GM19372 (cell line): ENCODE measurements around the gene CSH1.
"Not testable (repeated sequence)": the region's sequence is repeated elsewhere in the genome, so short reads cannot be mapped to it uniquely, and the experiment has no call there.

Source experiments
- ATAC-seq: cut with Tn5 transposase; IDR thresholded peaks from one replicate; pipeline ENCODE4 v1.9.1; 2021; ENCODE audit warnings: mild to moderate bottlenecking, low read depth, moderate library complexity; ENCODE audit not compliant: unreplicated experiment

The CSH1 gene

DNA sequence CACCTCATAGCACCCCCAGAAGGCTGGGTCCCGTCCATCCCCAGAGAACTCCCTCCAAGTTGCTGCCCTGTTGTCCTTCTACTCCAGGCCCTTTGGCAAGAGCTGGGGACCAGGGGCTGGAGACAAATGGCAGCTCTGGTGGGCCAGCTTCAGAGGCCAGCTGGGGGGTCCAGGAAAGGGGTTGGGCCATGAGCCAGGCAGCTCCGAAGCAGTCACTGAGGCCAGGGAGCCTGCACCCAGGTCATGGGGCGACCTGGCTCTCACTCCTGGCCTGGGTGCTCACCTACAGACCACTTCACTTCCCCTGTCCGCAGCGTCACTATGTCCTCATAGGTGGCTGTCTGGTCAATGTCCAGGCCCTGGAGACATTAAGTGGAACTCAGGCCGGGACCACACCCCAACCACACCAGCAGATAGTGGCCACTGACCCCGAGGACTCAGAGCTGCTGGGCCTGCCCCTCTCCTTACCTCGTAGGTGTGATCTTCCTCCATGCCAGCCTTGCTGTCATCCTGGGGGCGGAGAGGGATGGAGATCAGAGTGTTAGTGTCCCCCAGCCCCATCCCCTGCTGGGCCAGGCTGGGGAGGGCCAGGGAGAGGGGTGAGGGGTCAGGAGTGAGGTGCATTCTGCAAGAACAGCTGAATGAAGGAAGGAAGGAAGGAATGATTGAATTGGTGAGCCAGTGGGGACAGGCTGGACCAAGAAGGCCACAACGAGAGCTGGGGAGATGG lies 32.8 kb upstream of the CSH1 start:
- ATAC-seq = no peak

DNA sequence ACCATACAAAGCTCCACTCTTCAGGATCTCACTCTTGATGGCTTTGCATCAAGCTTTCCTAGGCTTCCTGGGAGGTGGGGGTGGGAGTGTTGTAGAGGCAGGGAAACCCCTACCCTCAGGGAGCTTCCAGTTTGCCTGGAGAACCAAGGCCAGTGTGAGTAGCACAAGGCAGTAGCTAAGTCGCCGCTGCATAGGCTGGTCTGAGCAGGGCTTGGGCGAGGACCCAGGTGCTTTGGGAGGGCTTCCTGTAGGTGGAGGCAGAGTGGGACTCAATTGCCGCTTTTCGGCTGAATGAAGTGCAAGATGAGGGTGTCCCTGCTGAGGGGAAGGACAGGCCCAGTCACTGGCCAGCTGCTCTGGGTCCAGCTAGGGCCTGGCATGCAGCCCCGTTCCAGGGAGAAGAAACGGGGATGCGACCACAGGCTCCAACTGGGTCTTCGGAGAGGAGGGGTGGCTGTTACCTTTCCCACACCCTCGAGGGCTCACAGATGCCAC lies 31.8 kb upstream of the CSH1 start:
- ATAC-seq = no peak

DNA sequence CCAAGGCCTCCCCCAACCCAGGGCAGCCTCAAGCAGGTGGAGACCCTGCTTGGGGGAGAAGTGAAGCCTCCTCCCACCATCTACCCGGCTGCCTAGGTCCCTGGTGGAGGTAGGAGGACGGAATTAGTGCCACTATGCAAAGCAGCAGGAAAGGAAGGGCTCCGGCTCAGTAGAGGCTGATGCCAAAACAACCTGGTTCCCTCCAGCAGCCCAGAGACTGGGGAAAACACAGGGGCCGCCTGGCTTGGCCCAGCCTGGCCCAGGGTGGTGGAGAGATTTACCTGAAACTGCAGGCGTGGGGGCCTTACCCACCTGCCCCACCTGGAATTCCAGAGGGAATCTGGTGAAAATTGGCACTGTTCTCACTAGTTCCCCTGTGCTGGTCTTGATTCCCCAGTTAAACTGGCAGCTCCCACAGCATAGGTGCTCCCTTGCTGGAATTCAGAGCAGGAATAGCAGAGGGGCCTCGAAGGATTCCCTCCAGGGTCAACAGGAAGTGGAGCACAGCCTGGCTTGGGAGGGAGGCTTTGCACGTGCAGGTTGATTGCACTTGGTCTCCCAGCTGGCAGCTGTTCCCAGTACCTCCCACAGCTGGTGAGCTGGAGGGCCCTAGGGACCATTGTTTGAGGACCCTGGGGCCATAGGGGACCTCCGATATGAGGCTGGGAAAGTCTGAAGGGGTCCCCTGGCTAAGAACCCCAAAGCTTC lies 31.2 kb upstream of the CSH1 start:
- no peak for ATAC-seq

DNA sequence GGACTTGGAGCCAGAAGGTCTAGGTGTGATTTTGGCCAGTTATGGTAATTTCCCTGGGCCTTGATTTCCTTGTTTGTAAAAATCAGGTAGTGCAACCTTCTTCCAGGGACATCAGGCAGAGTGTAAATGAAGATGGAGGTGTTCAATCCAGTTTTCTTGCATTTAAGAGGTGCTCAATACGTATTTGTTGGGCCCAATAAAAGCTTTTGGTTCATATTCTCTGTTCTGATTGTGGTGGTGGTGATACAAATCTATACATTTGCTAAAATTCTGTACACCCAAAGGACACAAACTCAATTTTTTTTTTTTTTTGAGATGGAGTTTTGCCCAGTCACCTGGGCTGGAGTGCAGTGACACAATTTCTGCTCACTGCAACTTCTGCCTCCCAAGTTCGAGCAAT lies 29.8 kb upstream of the CSH1 start:
- ATAC-seq = no peak

DNA sequence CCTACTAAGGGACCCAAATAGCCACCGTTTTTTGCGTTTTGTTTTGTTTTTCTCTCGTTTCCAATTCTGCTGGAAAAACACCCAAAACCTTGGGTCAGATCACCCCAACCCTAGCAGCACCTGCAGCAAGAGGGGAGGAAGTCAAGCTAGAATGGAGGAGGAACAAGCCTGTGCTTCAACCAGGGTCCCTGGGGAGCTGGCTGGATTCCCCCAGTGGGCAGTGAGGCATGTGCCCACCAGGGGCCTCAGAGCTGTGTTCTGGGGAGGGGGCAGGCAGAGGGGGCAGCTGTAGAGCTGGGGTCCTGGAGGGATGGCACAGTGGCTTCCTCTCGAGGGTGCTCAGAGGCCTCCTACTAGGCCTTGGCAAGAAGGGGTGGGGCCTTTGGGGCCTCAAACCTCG lies 29.2 kb upstream of the CSH1 start:
- ATAC-seq = no peak

DNA sequence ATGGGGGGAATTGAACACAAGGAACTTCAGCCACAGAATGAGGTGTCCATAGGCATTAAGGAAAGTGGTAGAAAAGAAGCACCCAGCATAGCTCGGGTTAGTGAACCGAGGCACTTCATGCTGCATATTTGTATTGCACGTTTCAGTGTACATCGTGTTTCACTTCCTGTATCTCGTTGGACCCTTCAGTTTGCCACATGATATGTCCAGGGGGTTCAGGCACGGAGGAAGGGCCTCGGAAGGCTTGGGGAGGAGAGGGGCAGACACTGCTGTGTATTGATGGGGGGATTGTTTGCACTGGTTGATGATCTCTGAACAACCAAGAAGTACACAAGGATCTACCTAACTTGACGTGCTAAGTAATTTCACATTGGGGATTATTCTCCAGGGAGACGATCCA lies 26.0 kb upstream of the CSH1 start:
- ATAC-seq = not testable (repeated sequence)

DNA sequence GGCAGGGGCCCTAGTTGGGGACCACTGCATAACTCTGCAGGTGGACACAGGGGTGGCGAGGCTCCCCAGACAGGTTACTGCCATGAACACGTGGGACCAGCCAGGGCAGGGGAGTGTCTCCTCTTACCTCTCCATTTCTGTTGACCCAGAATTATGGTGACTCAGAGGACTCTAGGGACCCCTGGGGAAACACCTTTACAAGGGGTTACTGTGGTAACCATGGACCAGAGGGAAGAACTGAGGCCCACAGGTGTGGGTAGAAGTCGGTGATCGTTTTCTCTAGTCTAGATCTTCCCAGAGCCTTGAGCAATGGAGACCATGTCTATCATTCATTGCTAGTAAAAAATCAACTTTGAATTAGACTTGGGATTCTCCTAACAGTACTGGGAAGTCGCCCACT lies 24.4 kb upstream of the CSH1 start:
- ATAC-seq = not testable (repeated sequence)

DNA sequence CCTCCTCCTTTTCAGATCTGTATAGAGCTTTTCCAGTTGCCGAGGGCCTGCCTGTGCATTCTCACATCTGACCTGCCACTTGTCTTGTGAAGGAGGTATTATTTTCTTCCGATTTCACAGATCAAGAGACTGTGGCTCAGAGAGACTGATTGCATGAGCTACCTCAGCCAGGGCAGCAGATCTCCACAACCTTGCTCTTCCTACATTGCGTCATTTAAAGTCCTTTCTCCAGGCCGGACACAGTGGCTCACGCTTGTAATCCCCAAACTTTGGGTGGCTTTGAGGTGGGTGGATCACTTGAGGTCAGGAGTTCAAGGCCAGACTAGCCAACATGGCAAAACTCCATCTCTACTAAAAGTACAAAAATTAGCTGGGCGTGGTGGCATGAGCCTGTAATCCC lies 23.7 kb upstream of the CSH1 start:
- ATAC-seq = not testable (repeated sequence)

DNA sequence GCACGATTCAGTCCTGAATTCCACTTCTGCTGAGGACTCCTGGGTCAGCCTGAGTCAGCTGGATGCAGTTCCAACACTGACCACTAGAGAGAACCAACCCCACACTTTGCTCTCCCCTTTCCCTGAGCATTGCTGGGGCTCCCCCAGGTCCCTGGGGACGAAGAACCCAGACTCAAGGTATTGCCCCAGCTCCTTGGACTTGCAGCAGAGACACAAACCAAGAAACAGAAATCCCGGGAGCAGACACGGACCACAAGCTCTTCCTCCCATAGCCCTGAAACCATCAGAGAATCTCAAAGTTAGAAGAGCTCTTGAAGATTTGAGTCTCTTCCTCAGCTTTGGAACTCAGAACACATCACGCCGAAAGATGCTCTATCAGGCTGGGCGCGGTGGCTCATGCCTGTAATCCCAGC lies 22.9 kb upstream of the CSH1 start:
- ATAC-seq = peak; percentile 76

DNA sequence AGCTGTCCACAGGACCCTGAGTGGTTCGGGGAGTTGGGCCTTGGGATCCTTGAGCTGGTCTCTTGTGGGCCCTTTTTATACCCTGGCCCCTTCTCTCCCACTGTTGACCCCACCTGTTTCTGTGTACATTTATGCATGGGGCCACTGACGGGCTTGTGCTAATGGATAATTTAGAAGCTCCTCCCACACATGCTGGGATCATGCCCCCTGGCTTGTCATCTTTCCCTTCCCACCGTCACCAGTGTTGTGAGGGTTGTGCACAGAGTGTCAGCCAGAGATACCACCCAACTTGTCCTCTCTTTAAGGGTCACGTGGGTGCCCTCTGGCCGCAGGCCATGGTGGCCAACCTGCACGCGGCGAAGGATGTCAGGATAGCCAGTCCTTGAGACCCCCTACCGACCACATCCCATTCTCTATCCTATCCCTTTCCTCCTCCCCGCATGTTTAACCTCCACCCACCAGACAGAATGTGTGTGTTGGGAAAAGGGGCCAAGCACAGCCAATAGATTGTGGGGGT lies 22.5 kb upstream of the CSH1 start, which contains the start of gene GH1:
GH1 (minus strand) TSS at position 51 of the 517 bp plus-strand sequence. CDS start 63 bp downstream, outside the sequence.
- ATAC-seq = not testable (repeated sequence)

DNA sequence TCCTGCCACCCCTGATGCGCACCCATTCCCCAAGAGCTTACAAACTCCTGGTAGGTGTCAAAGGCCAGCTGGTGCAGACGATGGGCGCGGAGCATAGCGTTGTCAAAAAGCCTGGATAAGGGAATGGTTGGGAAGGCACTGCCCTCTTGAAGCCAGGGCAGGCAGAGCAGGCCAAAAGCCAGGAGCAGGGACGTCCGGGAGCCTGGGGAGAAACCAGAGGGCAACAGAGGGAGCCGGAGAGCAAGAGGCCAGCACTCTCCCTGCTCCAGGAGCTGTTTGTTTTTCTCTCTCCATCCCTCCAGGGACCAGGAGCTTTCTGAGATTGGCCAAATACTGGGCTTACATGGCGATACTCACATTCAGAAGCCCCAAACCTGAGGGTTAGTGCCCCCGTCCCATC lies 21.9 kb upstream of the CSH1 start:
- ATAC-seq = no peak

DNA sequence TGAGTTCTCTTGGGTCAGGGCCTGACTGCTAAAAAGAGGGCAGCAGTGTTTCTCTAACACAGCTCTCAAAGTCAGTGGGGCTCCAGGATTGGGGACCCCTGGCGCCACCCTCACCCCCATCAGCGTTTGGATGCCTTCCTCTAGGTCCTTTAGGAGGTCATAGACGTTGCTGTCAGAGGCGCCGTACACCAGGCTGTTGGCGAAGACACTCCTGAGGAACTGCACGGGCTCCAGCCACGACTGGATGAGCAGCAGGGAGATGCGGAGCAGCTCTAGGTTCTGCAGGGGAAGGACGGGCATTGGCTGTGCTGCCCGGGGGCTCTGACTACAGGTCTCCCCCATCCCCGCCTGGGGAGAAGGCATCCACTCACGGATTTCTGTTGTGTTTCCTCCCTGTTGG lies 21.3 kb upstream of the CSH1 start:
- ATAC-seq = no peak

DNA sequence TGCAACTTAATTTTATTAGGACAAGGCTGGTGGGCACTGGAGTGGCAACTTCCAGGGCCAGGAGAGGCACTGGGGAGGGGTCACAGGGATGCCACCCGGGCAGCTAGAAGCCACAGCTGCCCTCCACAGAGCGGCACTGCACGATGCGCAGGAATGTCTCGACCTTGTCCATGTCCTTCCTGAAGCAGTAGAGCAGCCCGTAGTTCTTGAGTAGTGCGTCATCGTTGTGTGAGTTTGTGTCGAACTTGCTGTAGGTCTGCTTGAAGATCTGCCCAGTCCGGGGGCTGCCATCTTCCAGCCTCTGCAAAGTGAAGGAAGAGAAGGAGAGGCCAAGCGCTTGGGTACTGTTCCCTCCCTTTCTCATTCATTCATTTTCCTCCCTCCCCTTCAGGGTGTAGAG lies 20.8 kb upstream of the CSH1 start:
- ATAC-seq = not testable (repeated sequence)

DNA sequence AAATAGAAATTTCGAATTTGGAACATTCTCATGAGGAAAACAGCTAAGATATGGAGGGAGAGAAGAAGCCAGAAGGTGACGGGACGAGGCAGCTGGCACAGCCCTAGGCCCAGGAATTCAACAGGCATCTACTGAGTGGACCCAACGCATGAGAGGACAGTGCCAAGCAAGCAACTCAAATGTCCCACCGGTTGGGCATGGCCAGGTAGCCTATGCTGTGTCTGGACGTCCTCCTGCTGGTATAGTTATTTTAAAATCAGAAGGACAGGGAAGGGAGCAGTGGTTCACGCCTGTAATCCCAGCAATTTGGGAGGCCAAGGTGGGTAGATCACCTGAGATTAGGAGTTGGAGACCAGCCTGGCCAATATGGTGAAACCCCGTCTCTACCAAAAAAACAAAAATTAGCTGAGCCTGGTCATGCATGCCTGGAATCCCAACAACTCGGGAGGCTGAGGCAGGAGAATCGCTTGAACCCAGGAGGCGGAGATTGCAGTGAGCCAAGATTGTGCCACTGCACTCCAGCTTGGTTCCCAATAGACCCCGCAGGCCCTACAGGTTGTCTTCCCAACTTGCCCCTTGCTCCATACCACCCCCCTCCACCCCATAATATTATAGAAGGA lies 20.3 kb upstream of the CSH1 start:
- ATAC-seq = no peak

DNA sequence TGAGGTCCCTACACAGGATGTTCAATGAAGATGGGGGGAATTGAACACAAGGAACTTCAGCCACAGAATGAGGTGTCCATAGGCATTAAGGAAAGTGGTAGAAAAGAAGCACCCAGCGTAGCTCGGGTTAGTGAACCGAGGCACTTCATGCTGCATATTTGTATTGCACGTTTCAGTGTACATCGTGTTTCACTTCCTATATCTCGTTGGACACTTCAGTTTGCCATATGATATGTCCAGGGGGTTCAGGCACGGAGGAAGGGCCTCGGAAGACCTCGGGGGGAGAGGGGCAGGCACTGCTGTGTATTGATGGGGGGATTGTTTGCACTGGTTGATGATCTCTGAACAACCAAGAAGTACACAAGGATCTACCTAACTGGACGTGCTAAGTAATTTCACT lies 19.4 kb upstream of the CSH1 start:
- ATAC-seq = not testable (repeated sequence)

DNA sequence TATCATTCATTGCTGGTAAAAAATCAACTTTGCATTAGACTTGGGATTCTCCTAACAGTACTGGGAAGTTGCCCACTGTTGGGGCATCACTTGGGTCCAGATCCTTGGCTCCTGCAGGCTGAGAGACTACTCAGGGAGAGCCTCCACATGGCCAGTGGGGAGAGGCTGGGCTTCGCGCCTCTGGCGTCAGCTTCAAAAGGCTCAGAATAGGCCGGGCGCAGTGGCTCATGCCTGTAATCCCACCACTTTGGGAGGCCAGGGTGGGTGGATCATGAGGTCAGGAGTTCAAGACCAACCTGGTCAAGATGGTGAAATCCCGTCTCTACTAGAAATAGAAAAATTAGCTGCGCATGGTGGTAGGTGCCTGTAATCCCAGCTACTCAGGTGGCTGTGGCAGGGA lies 18.1 kb upstream of the CSH1 start:
- no peak for ATAC-seq

DNA sequence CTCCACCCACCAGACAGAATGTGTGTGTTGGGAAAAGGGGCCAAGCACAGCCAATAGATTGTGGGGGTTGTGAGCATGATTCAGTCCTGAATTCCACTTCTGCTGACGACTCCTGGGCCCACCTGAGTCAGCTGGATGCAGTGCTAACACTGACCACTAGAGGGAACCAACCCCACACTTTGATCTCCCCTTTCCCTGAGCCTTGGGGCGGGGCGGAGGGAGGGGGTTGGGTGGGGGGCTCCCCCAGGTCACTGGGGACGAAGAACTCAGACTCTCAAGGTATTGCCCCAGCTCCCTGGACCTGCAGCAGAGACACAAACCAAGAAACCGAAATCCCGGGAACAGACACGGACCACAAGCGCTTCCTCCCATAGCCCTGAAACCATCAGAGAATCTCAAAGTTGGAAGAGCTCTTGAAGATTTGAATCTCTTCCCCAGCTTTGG lies 15.3 kb upstream of the CSH1 start:
- ATAC-seq = no peak

DNA sequence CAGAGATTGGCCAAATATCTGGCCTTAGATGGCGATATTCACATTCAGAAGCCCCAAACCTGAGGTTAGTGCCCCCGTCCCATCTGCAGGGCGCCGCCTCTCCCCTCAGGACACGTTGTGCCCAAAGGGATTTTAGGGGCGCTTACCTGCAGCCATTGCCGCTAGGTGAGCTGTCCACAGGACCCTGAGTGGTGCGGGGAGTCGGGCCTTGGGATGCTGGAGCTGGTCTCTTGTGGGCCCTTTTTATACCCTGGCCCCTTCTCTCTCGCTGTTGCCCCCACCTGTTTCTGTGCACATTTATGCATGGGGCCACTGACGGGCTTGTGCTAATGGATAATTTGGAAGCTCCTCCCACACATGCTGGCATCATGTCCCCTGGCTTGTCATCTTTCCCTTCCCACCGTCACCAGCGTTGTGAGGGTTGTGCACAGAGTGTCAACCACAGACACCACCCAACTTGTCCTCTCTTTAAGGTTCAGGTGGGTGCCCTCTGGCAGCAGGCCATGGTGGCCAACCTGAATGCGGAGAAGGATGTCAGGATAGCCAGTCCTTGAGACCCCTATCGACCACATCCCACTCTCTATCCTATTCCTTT lies 14.8 kb upstream of the CSH1 start, which contains the start of gene CSHL1:
CSHL1 (minus strand) TSS at position 218 of the 595 bp plus-strand sequence; CDS start at position 156, 62 bp downstream.
- no peak for ATAC-seq

DNA sequence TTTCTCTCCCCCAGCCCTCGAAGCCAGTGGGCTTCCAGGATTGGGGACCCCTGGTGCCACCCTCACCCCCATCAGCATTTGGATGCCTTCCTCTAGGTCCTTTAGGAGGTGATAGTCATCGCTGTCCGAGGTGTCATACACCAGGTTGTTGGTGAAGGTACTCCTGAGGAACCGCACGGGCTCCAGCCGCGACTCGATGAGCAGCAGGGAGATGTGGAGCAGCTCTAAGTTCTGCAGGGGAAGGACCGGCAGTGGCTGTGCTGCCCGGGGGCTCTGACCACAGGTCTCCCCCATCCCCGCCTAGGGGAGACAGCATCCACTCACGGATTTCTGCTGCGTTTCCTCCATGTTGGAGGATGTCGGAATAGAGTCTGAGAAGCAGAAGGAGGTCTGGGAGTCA lies 13.7 kb upstream of the CSH1 start:
- ATAC-seq = no peak

DNA sequence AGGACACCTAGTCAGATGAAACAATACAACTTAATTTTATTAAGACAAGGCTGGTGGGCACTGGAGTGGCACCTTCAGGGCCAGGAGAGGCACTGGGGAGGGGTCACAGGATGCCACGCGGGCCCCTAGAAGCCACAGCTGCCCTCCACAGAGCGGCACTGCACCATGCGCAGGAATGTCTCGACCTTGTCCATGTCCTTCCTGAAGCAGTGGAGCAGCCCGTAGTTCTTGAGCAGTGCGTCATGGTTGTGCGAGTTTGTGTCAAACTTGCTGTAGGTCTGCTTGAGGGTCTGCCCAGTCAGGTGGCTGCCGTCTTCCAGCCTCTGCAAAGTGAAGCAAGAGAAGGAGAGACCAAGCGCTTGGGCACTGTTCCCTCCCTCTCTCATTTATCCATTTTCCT lies 13.2 kb upstream of the CSH1 start:
- ATAC-seq = not testable (repeated sequence)
